Cardiac muscle cell (in vitro differentiated cells and primary cell): ENCODE measurements around the gene CD36. TPM values are rescaled to one million over a fixed set of nuclear protein-coding genes. Genes with fewer than 3 reads are reported as not detected.
A peak's percentile ranks its signal among the peaks of the same experiment; 100 is the strongest.

Experiments used
- DNase-seq, 2 donors: peaks; one replicate each; pipeline versions ENCODE4 v3.0.0 to v3.0.0-alpha.2; 2010 to 2017; ENCODE audit warnings: low read depth in 1 of 2, low spot score in 1 of 2
- H3K27ac ChIP-seq: fragments of 200-600 bp; sonication (generic); 2 replicates; pipeline ENCODE4 v1.5.1; 2016
- H3K27me3 ChIP-seq: fragments of 200-600 bp; sonication (generic); 2 replicates; pipeline ENCODE4 v1.6.0; 2016; ENCODE audit warnings: control low read depth
- H3K36me3 ChIP-seq: fragments of 200-600 bp; sonication (generic); 2 replicates; pipeline ENCODE4 v1.5.1; 2016; ENCODE audit warnings: control low read depth
- H3K4me1 ChIP-seq: fragments of 200-600 bp; sonication (generic); 2 replicates; pipeline ENCODE4 v1.8.1; 2017; ENCODE audit warnings: low read depth, mild to moderate bottlenecking, mixed run types
- H3K4me3 ChIP-seq: fragments of 200-600 bp; sonication (generic); 2 replicates; pipeline ENCODE4 v1.5.1; 2016; ENCODE audit warnings: mild to moderate bottlenecking
- H3K9me3 ChIP-seq: fragments of 200-600 bp; sonication (generic); 2 replicates; pipeline ENCODE4 v1.5.1; 2017; ENCODE audit warnings: low read depth, mild to moderate bottlenecking, control low read depth
- polyA plus RNA-seq: library from polyadenylated mRNA; unstranded; fragments of >200 nt; fragmentation: Nextera tagmentation; extraction: Ambion mirVana; gene quantifications from 2 replicates; pipeline ENCODE4 v1.2.1, GENCODE V29; 2016
- total RNA-seq: library from RNA; depleted of rRNA; stranded (reverse); fragments of >200 nt; gene quantifications from 2 replicates; pipeline ENCODE4 v1.2.3, GENCODE V29; 2016
- TF ChIP-seq, protein P1 (sequence below): IDR thresholded peaks from 2 replicates; pipeline ENCODE4 v1.5.1; 2012; ENCODE audit warnings: low read depth, mild to moderate bottlenecking, low read length

CD36 gene
- total RNA-seq = 1.1 TPM in 2 replicates
- 2.4 and 4.2 TPM in 2 replicates for polyA plus RNA-seq

DNA sequence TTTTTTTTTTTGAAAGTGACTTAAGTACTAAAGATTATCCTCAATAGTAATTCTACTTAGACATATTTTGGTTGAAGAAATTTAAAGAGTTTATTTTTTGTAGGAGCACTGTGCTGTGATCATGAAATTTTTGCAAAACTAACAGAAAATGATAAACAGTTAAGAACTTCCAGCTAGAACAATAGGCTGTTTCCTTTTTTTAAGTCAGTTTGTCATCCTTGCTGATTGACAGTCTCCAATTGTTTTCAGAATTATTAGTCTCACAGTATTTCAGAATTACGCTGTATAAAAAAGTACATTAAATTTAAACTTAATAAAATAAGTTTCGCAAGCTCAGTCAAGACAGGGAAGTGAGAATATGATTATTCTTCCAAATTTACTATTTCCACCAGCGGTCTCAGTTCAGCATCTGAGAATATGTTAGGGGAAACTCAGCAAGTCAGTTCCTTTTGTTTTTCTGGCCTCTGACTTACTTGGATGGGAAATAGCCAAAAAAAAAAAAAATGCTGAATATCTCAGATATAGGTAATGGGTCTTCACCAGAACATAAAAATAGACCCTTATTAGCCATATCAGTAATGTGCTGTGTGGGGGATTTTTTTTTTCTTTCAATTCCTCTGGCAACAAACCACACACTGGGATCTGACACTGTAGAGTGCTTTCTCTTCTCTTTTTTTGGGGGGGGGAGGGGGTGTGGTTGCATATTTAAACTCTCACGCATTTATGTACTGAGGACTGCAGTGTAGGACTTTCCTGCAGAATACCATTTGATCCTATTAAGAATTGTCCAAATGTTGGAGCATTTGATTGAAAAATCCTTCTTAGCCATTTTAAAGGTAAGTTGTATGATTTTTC is at the start of gene CD36:
TSS of gene CD36 (plus strand) at position 732 of the 855 bp plus-strand sequence. CDS start 8,099 bp downstream, outside the sequence.
- H3K36me3 ChIP-seq = no peaks in the 10 kb centered on the region
- no peaks in the 10 kb centered on the region for H3K9me3 ChIP-seq
- peaks cover 15% of the 10 kb centered on the region for H3K4me1 ChIP-seq
- TF ChIP-seq, protein P1, sequence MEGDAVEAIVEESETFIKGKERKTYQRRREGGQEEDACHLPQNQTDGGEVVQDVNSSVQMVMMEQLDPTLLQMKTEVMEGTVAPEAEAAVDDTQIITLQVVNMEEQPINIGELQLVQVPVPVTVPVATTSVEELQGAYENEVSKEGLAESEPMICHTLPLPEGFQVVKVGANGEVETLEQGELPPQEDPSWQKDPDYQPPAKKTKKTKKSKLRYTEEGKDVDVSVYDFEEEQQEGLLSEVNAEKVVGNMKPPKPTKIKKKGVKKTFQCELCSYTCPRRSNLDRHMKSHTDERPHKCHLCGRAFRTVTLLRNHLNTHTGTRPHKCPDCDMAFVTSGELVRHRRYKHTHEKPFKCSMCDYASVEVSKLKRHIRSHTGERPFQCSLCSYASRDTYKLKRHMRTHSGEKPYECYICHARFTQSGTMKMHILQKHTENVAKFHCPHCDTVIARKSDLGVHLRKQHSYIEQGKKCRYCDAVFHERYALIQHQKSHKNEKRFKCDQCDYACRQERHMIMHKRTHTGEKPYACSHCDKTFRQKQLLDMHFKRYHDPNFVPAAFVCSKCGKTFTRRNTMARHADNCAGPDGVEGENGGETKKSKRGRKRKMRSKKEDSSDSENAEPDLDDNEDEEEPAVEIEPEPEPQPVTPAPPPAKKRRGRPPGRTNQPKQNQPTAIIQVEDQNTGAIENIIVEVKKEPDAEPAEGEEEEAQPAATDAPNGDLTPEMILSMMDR = no peak
- no peak within 1 kb of the TSS for H3K27ac ChIP-seq
- no peak within 1 kb of the TSS for H3K4me3 ChIP-seq
- H3K27me3 ChIP-seq = no peaks in the 10 kb centered on the region
- DNase-seq = no peak

DNA sequence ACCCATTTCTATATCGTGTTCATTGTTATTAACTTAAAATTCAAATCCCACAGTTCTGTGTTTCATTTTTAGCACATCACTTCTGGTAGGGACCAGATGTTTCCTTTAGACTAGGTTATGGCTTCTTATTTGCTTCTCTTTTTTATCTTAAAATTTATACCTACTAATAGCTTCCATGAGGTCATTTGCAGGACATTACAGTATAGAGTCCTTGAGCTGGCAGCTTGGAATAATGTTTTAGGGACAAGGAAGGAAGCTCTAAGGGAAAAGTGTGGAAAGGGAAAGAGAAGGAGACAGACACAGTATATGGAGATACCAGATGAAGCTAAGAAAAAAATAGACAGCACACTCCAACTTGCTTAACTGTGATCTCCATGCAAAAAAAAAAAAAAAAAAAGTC is 48.8 kb upstream of the CD36 start:
- H3K27me3 ChIP-seq = no peaks in the 10 kb centered on the region
- no peaks in the 10 kb centered on the region for H3K36me3 ChIP-seq
- H3K9me3 ChIP-seq = no peaks in the 10 kb centered on the region
- TF ChIP-seq, protein P1 = no peak
- no peak for DNase-seq
- no peak overlapping the region for H3K4me3 ChIP-seq
- H3K27ac ChIP-seq = no peak overlapping the region
- H3K4me1 ChIP-seq = peaks cover 3% of the 10 kb centered on the region

DNA sequence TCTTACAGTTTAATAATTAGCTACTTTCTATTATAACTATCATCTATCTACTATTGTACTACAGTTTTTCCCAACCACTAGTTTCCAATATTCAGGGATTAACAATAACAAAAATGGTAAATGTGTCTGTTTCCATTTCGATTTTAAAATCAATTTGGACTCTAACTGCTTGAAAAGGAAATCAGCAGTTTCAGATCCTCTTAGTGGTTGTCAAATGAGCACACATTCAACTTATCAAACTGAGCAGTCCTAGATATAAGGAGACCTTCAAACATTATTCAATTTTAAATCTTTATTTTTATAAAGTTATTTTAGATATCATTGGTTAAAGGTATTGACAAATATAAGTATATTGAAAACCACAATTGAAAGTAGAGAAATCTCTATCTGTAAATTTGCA is 46.8 kb upstream of the CD36 start:
- H3K36me3 ChIP-seq = no peaks in the 10 kb centered on the region
- no peak overlapping the region for H3K27ac ChIP-seq
- no peaks in the 10 kb centered on the region for H3K4me1 ChIP-seq
- H3K9me3 ChIP-seq = no peaks in the 10 kb centered on the region
- no peaks in the 10 kb centered on the region for H3K27me3 ChIP-seq
- no peak for DNase-seq
- H3K4me3 ChIP-seq = no peak overlapping the region
- TF ChIP-seq, protein P1 = no peak

DNA sequence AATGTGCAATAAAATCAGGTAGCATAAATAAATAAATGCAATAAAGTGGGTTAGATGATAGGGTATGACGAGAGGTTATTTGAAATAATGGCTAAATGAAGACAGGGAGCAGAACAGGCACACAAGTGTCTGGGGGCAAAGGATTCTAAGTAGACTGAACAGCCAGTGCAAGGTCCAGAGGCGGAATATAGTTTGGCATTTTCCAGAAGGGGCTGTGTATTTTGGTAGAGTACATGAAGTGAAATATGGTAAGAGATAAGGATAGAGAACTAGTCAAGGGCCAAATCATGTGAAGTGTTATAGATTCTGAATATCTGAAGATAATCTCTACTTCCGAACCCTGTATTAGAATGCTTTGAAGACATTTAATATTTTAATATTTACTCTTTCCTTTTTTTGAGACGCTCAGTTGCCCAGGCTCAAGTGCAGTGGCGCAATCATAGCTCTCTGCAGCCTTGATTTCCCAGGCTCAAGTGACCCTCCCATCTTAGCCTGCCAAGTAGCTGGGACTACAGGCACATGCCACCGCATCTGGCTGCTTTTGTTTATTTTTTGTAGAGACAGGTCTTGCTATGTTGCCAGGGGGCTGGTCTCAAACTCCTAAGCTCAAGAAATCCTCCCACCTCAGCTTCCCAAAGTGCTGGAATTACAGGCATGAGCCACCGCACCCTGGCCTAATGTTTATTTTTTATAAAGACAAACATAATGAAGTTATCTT is 44.4 kb upstream of the CD36 start:
- no peaks in the 10 kb centered on the region for H3K27me3 ChIP-seq
- H3K27ac ChIP-seq = no peak overlapping the region
- peak in 1 of 2 donors; percentile 13 for DNase-seq
- TF ChIP-seq, protein P1 = no peak
- H3K4me3 ChIP-seq = no peak overlapping the region
- H3K36me3 ChIP-seq = no peaks in the 10 kb centered on the region
- no peaks in the 10 kb centered on the region for H3K9me3 ChIP-seq
- no peaks in the 10 kb centered on the region for H3K4me1 ChIP-seq

DNA sequence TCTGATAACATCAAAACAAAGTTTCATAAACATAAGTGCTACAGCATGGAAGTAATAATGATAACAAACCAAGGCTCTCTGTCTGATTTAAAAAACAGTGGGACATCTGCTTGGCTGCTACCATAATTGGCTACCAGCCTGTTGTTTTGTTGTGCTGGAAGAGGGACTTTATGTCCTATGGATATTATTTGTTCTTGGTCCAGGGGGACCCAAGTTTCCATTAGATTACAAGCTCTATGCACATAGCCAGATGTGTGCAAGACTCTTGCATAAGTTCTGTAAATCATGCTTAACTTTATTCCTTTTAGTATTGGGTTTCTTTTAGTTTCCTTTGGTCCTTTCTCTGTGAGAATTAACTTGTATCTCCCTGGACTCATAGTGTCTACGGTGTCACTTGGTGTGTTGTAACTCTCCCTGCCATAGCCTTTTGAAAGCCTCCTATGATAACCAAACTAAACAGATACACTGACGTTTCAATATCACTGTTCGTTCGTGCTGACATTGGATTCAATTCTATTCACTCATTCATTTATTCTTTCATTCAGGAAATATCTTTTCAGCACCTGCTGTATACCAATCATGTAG is 41.4 kb upstream of the CD36 start:
- H3K27ac ChIP-seq = no peak overlapping the region
- no peaks in the 10 kb centered on the region for H3K27me3 ChIP-seq
- TF ChIP-seq, protein P1 = no peak
- no peak overlapping the region for H3K4me3 ChIP-seq
- no peaks in the 10 kb centered on the region for H3K36me3 ChIP-seq
- H3K4me1 ChIP-seq = peaks cover 4% of the 10 kb centered on the region
- no peak for DNase-seq
- H3K9me3 ChIP-seq = no peaks in the 10 kb centered on the region
